Activated T-helper 9 cell treated with anti-CD3 and anti-CD28 coated beads, Interleukin-2, amount 50 U/mL, for 16 hours (primary cell): ENCODE measurements around the gene TRPC1.

Source experiments
- DNase-seq: peaks from one replicate; pipeline ENCODE4 v3.0.0-alpha.2; 2020; ENCODE audit warnings: low read depth

The TRPC1 gene

DNA sequence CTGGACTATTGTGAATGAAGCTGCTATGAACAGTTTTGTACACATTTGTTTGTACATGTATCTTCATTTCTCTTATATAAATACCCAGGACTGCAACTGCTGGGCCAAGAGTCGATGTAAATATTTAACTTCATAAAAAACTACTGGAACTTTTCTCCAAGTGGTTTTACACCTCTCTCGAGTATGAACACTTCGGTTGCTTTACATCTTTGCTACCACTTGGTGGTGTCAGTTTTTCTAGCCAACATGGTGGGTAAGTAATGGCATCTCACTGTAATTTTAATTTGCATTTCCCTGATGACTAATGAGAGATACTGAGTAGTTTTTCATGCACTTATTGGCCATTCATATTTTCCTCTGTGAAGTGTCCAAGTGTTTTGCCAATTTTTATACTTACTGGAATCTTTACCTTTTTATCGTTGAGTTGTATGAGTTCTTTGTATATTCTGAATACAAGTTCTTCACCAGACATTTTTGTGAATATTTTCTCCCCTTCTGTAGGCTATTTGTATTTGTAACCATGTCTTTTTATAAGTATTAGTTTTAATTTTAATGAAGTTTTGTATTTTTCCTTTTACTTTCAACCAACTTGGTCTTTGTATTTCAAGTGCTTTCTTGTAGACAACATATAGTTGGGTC lies 120.6 kb downstream of the TRPC1 start:
- DNase-seq = no peak

DNA sequence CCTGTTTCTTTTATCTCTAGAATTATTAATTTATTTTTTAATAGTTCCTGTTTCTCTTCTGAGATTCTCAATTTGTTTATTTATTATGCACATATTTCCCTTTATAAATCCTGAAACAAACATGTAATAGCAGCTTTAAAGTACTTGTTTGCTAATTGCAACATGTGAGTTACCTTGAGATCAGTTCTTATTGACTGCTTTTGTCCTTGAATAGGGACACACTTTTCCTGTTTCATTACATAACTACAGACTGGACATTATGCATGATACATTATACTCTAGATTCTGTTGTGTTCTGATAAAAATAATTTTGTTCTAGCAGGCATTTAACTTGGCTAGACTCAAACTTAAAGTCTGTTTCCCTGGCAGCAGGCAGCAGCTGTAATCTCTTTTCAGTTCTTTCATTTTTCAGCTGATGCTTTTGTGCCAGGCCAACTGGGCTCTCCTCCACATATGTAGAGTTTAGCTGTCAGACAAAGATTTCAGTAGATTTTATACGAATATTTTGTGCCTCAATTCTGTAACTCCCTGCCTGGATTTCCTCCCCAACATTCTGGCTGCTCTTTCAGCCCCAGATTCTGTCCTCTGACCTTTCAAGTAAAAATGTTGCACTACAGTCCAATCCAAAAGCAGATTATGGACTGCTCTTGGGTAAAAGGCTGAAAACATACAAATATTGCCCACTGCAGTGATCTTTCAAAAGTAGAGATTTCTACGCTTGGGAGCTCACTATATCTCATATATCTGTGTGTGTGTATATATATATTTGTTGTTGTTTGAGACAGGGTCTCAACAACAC lies 123.1 kb downstream of the TRPC1 start:
- no peak for DNase-seq

DNA sequence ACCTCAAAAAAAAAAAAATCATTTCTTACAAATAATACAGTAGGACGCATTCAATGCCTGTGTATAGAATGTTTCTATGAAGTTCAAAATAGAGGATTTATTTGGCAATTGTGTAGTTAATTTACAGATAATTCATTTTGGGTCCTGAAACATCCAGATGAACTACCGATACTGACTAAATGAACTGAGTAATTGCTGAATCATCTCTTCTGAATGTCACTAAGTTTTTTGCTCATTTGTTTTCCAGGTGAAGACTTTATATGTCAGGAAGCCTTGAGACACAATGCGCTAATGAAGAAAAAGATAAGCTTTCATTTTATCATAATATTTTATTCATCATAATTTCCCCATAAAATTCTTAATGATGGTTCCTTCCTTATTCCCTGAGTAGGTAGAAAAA lies 125.3 kb downstream of the TRPC1 start:
- DNase-seq = no peak

- DNase-seq = no peak
These were observed 126.7 kb downstream of the TRPC1 start for GRCh38 chr3:142850395-142851023.

GRCh38 chr3:142852009-142852408 lies 128.2 kb downstream of the TRPC1 start:
- no peak for DNase-seq

GRCh38 chr3:142853270-142854168 lies 129.7 kb downstream of the TRPC1 start:
- no peak for DNase-seq

DNA sequence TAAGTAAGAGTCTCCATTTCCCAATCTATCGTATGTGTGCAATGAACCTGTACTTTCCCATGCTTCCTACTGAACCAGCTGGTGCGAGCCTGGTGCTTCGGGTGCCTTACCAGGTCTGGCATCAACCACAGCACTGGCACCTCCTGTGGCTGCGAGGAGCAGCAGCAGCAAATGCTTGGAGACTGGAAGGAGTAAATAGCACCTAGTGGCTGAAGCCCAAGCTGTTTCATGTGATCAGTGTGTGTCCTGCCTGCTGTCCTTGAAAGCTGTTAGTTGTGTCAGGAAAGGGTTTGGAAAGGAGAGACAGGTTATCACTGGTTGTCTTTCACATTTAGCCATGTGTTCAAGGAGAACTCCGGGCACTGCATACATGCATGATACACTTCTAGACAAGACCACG lies 133.2 kb downstream of the TRPC1 start:
- no peak for DNase-seq
